HG03378 (cell line): ENCODE data around the gene SPACDR.

Experiments used
- ATAC-seq: cut with Tn5 transposase; IDR thresholded peaks from one replicate; pipeline ENCODE4 v1.9.1; 2021; ENCODE audit warnings: mild to moderate bottlenecking, moderate library complexity; ENCODE audit not compliant: unreplicated experiment

SPACDR gene

DNA sequence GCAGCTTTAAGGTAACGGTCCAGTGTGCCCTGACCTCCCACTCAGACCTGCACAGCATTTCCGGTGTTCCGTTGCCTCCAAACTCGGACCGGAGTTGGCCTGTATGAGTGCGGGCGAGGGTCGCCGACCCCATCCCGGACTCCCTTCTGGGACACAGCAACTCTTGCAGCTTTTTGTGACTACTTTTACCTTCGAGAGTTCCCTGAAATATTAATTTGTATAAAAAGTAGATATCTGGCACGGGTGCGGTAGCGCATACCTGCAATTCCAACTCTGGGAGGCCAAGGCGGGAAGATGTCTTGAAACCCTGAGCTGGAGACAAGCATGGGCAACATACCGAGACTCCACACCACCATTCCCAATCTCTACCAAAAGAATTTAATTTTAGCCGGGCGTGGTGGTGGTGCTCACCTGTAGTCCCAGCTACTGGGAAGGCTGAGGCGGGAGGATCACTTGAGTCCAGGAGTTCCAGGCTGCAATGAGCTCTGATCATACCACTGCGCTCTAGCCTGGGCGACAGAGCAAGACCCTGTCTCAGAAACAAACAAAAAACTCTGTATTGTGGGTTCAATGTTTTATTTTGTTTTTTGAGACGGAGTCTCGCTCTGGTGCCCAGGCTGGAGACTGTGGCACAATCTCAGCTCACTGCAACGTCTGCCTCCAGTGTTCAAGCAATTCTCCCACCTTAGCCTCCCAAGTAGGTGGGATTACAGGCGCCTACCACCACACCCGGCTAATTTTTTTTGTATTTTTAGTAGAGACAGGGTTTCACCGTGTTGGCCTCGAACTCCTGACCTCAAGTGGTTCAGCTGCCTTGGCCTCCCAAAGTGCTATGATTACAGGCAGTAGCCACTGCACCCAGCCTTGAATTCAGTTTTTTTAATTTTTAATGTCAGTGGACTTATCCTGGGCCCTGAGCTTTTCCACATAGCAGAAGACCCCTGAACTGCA lies 26.6 kb downstream of the SPACDR start:
- ATAC-seq, result no peak

DNA sequence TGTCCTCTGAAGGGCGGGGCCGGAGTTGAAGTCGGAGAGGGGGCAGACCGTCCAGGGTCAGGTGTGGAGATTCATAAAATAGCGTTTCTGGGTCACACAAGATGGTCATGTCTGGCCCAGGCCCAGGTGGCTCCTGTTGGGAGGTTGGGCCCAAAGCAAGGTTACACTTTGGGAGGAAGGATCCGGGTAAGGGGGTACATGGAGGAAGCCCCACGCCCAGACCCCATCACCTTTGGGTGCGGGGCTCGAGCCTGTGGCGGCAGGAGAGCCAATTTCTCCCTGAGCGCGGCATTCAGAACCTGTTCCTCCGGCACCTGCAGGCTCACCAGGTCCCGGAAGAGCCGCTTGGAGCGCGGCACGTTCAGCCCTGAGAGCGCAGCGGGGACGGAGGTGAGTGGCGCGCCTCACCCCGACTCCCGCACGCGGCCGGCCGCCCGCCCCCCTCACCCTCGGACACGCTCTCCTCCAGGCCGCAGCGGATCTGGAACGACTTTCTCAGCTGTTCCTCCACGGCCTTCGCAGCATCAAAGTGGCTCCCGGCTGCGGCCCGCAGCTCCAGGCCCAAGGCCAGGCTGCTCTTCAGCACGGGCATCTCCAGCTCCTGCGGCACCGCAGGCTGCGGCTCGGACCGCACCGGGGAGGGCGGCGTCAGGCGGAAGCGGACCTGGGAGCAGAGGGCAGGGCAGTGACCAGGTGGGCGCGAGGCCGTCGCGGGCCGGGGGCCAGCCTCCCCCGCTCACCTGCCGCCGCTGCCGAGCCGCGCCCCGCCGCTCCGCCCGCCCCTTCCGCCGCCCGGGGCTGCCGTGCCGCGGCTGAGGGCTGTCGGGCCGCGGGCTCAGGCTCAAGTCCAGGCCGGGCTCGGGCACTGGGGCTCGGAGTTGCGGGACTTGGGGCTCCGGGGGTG lies 28.4 kb downstream of the SPACDR start:
- no peak for ATAC-seq

DNA sequence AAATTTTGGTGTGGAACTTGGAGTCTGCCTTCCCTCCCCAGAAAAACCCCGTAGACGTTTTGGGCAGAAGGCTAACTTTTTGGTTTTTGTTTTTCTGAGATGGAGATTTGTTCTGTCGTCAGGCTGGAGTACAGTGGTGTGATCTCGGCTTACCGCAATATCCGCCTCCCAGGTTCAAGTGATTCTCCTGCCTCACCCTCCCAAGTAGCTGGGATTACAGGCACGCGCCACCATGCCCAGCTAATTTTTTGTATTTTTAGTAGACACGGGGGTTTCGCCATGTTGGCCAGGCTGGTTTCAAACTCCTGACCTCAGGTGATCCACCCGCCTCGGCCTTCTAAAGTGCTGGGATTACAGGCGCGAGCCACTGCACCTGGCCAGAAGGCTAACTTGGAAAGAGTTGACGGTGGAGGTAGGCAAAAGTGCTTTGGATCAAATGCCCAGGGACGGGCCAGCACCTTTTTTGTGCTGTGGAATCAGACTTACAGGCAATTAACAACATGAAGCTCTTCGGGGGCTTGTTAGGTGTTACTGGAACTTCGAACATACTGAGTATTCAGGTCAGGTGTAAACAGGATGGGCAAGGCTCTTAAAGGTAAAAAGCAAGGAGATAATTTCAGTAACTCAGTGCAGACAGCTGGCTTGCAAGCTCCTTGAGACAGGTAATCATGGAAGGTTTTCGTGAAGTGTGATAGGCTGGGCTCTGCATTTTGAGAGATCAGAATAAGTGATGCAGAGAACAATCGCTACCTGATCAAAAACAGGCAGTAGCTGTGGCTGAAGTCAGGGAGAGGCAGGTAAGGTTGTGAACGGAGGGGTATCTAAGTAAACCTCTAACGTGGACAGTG lies 29.5 kb downstream of the SPACDR start:
- no peak for ATAC-seq

DNA sequence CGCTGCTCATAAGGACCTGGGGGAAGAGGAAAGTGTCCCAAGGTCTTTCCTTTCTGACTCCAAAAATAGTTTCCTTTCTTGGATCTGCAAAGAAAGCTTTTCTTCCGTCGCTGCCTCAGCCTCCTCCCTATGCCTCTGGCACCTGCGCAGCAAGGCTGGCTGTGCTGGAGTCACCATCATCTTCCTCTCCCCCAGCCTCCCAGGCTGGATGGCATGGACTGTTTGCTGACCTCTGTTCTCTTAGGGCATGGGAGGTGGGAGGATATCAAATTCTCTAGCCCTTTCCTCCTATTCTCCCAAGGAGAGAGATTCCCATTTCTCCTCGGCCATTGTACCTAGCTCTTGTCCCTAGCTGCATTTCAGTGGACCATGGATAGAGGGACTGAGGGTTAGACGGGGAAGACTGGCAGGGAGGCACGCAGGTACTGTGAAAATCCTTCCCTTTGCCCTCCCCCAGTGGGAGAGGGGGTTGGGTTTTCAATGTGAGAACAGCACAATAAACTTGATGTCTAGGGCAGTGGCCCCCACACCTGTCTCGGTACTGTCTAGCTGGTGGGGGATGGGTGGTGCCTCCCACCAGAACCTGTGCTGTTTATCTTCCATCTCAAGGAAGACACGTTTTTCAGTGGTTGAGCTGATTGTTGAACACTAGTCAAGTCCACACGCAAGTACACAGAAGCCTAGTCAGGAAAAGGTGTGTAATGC lies 30.3 kb downstream of the SPACDR start:
- no peak for ATAC-seq

DNA sequence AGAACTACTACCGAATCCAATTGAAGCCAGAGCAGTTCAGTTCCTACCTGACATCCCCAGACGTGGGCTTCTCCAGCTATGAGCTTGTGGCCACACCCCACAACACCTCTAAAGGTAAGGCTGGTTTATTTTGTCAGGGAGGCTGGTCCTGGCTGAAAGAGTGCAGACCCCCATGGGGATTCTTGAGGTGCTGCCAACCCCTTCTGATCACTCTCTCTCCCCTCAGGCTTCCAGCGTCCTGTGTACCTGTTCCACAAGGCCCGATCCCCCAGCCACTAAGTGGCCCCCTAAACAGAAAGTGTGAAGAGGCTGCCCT lies 30.8 kb downstream of the SPACDR start:
- no peak for ATAC-seq

DNA sequence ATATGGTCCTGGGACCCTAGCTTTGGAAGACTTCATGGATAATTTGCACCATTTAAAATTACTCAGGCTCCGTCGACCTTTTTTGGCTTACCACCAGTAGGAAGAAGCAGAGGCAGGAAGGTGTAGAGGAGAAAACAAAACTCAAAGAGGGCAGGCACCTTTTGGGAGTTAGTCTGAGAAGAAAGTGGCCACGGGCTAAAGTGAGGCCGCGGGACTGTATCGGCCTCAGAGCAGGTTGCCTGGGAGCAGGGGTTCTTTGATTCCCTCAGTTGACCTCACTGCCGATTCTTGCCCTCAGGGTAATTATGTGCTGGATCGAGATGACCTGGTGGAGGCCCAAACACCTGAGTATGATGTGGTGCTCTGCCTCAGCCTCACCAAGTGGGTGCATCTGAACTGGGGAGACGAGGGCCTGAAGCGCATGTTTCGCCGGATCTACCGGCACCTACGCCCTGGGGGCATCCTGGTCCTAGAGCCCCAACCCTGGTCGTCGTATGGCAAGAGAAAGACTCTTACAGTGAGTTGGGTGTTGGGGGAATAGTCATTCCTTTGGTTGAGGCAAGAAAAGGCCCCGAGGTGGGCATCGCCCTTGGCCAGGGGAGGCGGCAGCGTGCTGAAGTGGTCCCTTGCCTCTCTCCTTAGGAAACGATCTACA lies 31.3 kb downstream of the SPACDR start:
- ATAC-seq, result no peak

DNA sequence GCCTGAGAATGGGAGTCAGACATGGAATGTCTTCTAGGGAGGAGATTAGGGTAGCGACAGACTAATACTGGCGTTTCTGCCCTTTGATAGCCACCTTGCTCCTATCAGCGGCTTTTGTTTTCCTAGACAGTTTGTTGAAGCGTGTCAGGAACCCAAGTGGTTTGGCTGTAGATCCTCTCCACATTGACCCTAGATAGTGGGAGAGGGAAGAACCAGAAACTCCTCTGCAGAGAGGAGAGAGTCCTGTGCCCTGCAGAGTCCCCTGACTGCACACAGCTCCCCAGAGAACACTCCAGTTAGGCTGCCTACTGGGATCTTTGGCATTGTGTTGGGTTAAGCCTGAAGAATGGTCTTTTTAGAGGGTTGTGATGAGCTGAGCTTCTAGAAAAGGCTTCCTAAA lies 32.0 kb downstream of the SPACDR start:
- ATAC-seq, result no peak

DNA sequence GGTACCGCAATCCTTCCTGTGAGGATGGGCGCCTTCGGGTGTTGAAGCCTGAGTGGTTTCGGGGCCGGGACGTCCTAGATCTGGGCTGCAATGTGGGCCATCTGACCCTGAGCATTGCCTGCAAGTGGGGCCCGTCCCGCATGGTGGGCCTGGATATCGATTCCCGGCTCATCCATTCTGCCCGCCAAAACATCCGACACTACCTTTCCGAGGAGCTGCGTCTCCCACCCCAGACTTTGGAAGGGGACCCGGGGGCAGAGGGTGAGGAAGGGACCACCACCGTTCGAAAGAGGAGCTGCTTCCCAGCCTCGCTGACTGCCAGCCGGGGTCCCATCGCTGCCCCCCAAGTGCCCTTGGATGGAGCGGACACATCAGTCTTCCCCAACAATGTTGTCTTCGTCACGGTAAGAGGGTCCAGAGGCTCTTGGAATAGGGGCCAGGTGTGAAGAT lies 32.7 kb downstream of the SPACDR start:
- no peak for ATAC-seq

DNA sequence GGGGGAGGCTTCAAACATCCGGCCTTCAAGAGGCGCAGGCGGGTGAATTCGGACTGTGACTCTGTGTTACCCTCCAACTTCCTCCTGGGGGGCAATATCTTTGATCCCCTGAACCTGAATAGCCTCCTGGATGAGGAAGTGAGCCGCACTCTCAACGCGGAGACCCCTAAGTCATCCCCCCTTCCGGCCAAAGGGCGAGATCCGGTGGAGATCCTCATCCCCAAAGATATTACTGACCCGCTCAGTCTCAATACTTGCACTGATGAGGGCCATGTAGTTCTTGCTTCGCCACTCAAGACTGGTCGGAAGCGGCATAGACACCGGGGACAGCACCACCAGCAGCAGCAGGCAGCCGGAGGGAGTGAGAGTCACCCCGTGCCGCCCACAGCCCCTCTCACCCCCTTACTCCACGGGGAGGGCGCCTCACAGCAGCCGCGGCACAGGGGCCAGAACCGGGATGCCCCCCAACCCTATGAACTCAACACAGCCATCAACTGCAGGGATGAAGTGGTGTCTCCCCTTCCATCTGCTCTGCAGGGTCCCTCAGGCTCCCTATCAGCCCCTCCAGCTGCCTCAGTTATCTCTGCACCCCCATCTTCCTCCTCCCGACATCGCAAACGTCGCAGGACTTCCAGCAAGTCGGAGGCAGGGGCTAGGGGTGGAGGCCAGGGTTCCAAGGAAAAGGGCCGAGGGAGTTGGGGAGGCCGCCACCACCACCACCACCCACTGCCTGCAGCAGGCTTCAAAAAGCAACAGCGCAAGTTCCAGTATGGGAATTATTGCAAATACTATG lies 33.4 kb downstream of the SPACDR start:
- ATAC-seq, result no peak

DNA sequence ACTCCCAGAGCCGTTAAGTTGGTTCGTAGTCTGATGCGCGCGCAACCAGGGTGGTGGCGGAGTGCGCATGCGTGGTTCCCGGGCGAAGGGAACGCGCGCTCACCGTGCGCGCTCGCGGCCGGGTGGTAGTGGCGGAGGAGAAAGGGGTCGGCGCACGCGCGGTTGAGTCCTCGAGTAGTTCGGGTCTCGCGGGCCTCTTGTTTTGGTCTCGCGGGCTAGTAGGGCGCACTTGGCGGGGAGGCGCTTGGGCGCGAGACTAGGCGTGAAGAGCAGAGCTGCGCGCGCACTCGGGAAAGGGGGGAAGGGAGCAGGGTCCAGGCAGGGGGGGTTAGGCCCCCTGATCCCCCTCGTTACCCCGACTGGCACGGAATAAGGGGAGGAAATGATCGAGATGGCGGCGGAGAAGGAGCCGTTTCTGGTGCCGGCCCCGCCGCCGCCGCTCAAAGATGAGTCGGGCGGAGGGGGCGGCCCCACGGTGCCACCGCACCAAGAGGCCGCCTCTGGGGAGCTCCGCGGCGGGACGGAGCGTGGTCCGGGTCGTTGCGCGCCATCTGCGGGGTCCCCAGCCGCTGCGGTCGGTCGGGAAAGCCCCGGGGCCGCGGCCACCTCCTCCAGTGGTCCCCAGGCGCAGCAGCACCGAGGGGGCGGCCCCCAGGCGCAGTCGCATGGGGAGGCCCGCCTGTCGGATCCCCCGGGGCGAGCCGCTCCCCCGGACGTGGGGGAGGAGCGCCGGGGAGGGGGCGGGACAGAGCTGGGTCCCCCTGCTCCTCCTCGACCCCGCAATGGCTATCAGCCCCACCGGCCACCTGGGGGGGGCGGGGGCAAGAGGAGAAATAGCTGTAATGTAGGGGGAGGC lies 34.2 kb downstream of the SPACDR start, which contains the start of gene MEPCE:
Gene MEPCE (plus strand): TSS at position 195 of the 856 bp plus-strand sequence. CDS start 188 bp downstream, at position 383.
- peak; percentile 21 for ATAC-seq

DNA sequence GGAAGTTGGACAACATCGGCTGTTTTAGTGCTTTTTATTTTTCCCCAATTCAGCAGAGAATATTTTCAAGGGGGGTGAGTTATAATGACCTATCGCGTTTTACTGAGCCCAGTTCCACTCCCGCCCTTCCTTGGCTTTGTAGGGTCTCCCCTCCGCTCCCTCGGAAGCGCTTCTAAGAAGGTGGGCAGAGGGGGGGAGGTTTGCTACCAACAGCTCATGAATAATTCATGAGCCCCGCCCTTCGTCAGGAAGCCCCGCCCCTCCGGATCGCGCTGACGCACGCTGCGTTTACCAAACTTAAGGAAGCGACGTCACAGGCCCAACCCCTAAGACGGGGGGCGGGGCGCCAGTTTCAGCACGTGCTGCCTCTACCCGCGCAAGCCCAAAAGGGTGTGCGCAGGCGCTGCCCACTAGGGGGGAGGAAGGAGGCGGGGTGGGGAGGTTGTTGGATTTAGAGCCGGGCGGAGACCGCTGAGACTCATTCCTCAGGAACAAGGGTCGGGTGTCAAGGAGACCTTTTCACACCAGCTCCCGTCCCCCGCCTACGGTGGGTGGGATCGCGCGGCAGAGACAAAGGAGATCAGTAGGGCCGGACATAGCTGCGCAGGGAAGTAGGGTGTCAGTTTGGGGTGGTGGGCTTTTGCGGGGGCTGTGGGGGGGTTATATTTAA lies 35.0 kb downstream of the SPACDR start:
- peak; percentile 37 for ATAC-seq

DNA sequence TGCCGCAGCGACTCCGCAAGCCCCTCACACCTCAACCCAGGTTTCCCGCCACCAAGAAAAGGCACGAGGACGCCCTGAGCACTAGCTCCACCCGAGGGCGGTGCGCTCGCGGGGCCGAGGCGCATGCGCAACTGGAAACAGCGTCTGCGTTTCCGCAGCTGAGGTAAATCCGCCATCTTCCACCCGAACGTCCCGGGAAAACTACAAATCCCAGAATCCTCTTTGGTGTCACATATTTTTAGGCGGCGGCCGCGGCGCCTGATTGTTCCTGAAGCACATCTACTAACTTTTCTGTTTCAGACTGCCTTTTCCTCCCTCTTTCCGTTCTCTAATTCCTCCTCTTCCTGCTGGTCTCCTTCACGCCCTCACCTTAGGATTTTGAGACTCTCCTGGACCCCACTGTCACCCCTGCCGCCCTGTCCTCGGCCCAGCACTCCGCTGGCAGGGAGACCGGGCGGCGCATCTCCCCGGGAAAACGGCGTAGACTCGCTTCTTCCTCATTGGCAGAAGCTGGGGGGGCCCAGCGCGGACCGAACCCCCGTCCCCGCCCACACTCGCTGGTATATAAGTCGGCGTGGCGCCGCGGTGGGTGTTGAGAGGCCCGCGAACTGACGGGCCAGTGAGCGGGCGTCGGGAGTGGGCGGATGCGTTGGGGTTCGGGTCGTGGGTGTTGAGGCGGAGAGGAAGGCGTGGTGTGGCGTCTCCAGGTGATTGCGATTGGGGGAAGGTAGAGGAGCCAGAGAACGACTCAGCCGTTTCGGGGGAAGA lies 35.7 kb downstream of the SPACDR start, which contains the start of gene ZCWPW1:
Gene ZCWPW1 (minus strand): TSS at position 505 of the 768 bp plus-strand sequence. CDS start 8,054 bp downstream, outside the sequence.
- ATAC-seq, result peak; percentile 36

DNA sequence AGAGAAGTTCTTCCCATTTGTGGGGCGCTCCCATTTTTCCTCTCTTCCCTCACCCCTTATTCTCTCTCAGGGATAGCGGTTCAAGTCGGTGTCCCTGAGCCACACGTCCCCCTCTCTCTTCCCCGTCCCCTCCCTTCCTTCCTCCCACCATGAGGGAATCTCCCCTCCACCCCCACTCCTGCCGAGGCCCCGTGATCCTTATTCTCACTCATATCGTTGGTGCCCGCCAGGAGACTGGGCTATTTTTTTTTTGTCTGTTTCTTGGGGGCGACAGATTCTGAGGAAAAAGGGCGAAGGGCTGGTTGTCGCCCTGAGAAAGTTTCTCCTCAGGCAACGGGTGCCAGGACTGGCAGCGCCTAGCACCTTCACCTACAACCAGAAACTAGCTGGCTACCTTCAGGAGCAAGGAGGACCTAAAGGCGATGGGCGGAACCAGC lies 36.3 kb downstream of the SPACDR start:
- no peak for ATAC-seq

DNA sequence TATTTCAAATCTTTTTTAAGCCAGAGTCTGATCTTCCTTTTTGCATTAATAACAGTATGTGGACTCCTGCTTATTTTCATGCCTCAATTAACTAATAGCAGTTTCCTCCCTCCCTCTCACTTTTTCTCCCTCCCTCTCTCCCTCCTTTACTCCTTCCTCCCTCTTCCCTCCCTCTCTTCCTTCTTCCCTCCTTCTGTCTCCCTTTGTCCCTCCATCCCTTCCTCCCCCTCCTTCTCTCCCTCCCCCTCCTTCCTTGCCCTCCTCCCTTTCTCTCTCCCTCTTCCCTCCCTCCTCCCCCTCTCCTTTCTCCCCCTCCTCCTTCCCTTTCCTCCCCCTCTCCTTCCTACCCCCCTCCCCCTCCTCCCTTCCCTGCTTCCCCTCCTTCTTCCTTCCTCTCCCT lies 37.5 kb downstream of the SPACDR start:
- no peak for ATAC-seq

DNA sequence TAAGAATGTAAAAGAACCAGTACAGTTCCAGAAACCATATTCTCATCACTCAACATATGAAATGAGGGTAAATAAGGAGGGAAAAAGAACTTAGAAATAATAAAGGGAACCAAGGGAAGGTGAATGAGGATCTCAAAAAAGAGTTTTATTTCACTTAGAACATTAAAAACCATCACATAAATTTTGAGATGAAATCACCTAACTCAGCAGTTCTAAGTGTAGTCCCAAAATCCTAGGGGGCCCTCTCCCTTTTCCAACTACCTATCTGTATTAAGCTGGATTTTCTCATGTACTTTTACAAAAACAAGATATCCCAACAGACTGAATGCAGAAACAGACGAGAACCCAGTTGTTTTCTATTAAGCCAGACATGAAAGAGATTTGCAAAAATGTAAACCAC lies 38.7 kb downstream of the SPACDR start:
- ATAC-seq, result no peak

DNA sequence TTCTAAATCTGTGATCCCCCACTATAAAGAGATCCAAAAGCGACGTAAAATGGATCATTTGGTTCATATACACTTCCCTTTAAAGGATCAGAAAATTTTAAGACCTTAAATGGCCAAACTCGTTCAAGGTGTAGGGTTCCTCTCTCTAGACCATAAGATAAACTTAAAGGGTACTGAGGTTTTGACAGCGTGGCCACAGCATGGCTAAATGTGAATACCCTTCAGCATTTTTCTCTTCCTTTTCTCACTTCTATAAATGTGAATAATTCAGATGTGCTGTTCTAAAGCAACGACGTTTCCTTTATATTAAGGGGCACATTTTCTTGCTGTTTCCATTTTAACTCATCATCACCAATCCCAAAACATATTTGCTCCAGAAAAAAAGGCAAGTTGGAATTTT lies 40.7 kb downstream of the SPACDR start:
- no peak for ATAC-seq
